Measurements from ENCODE around the gene MASP2.

- TF ChIP-seq CTCF (IDR thresholded peaks at IDR 0.05 in 4 of 5, conservative IDR thresholded peaks at IDR 0.05 in 1 of 5) (no peak), POLR2A (IDR thresholded peaks at IDR 0.05) (no peak)
These were observed 66.0 kb downstream of the MASP2 start for GRCh38 chr1:10980841-10981727.

Measured in gastrocnemius medialis (tissue), 4 donors.